GM18519 (cell line): ENCODE results near the gene FHAD1.
"Not testable (repeated sequence)": the region's sequence is repeated elsewhere in the genome, so short reads cannot be mapped to it uniquely, and the experiment has no call there.

ENCODE experiments used
- ATAC-seq: cut with Tn5 transposase; IDR thresholded peaks from one replicate; pipeline ENCODE4 v1.9.1; 2021; ENCODE audit warnings: mild to moderate bottlenecking, moderate library complexity; ENCODE audit not compliant: unreplicated experiment, low FRiP score

FHAD1 gene

DNA sequence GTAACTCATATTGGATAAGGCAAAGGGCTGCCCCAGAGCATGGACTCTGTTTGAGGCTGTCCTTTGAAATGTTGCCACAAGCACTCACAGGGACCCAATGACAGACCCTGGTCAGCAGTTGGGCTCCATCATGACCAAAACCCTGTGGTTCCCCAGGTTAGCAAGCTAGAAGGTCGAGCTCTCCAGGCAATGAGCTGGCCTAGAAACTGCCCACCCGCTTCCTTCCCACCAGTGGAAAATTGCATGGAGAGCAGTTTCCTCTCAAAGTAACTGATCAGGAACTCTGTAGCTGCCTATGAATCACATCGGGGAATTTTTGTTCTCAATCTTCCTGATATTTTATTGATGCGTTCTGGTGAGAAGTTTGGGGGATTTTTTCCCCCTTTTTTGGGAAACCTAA, 52.8 kb downstream of the FHAD1 start:
- no peak for ATAC-seq

DNA sequence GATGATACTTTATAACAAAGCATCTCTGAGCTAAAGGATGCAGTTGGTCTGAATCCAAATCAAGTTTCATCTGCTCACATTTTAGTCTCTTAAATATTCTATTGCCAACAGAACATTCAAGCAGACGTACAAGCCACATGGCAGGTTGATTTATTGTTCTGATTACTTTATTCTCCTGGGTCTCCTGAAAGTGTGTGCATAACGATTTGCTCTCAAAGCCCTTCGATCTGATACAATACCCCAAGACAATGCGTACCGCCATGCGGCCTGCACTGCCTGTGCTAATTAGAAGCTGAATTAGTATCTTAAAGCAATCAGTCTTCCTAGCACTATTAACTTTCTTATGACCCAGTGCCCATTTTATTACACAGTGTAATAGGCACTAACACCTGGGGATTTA, 56.9 kb downstream of the FHAD1 start:
- no peak for ATAC-seq

DNA sequence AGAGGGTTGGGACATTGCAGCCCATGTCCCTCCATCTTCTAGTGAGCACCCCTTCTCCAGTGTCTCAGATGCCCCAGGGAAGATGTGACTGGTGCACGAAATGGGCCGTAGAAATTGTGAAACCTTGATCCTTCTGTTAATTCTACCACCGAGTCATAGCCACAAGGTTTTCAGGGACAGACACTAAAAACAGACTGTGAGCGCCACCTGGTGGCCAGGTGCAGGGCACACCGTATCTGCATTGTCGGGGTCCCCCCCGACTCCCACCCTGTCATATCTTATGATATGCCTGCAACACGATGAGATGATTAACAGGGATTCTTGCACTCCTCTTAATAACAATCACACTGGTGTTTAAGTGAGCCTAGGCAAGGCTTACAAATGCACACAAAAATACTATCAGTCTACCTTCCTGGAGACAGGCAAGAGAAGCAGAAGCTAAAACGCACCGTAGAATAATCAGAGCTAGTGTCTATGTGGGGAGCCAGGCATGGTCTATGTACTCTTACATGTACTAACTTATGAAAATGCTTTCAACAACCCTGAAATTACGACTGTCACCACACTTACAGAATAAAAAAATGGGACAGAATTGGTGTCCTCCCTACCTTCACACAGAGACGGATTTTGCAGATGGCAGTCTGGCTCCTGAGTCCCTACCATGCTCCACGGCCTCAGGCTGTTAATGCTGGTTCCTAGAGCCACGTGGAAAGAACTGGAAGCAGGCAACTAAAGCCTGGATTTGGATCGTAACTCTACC, 57.9 kb downstream of the FHAD1 start:
- no peak for ATAC-seq

DNA sequence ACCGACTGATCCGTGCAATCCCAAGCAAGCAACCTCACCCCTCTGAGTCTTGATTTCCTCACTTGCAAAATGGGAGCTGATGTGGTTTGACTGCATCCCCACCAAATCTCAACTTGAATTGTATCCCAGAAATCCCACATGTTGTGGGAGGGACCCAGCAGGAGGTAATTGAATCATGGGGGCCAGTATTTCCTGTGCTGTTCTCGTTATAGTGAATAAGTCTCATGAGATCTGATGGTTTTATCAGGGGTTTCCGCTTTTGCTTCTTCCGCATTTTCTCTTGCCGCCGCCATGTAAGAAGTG, 58.4 kb downstream of the FHAD1 start:
- ATAC-seq = no peak

DNA sequence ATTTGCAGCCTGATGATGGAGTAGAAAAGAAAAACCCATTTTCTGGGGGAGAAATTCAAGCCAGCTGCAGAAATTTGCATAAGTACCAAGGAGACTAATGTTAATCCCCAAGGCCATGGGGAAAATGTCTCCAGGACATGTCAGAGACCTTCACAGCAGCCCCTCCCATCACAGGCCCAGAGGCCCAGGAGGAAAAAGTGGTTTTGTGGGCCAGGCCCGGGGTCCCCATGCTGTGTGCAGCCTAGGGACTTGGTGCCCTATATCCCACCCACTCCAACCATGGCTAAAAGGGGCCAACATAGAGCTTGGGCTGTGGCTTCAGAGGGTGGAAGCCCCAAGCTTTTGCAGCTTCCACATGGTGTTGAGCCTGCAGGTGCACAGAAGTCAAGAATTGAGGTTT, 59.3 kb downstream of the FHAD1 start:
- ATAC-seq = not testable (repeated sequence)

DNA sequence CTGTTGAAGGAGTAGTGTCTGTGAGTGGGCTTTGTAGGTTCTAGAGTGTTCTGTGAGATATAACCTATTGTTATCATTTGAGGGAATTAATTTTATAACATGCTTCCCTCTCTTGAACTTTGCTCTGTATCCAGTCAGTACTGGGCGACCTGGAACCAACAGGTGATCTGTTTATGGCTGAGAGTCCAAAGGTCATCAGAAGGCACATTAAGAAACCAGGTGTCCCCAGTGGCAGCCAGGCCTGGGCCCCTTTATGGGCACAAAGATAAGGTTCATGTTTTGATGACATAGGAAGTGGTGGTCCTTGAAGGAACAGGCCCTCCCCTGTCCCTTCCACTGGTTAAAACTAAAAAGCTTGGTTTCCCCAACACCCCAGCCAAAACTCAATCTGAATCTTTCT, 61.1 kb downstream of the FHAD1 start:
- no peak for ATAC-seq

DNA sequence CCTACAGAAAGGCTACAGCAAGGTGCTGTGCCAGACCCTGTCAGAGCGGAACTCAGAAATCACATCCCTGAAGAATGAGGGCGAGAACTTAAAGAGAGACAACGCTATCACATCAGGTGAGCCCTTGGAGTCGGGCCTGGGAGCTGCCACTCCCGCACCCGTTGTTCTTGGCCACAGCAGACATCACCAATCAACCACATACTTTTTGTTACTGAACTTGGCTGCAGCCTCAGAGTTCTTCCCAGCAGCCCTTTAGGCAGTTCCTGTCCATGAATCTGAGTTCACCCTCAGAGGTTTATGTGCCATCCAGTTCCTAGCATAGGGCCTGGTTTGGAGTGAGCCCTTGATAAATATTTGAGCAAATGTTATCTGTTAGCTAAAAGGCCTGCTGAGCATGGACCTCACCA, 61.6 kb downstream of the FHAD1 start:
- no peak for ATAC-seq

DNA sequence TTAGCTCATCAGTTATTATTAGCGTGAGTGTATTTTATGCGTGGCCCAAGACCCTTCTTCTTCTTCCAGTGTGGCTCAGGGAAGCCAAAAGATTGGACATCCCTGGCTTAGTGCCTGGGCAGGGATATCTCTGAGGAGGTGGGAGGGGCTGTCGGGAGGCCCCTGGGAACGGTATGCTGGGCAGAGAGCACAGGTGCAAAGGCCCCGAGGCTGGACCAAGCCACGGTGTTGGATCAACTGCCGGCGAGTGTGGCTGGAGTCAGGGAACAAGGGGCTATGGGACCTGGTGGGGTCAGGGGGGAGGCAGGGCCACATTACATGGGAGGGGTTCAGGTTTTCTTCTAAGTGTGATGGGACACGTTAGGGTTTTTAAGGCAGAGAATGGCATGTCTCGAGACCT, 62.7 kb downstream of the FHAD1 start:
- ATAC-seq = no peak

DNA sequence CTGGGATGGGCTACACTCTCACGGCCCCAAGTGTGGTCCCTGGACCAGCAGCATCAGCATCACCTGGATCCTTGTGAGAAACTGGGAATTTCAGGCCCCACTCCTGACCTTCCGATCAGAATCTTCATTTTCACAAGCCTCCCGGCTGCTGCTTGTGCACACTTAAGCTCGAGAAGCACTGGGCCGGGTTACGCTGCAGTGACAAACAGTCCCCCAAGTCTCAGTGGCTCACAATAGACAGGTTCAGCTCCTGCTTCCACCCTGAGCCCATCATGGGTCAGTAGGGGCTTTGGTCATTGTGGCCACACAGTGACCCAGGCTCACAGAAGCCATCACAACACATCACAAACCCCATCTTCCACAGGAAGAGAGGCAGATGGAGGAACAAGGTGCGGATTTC, 63.5 kb downstream of the FHAD1 start:
- no peak for ATAC-seq

DNA sequence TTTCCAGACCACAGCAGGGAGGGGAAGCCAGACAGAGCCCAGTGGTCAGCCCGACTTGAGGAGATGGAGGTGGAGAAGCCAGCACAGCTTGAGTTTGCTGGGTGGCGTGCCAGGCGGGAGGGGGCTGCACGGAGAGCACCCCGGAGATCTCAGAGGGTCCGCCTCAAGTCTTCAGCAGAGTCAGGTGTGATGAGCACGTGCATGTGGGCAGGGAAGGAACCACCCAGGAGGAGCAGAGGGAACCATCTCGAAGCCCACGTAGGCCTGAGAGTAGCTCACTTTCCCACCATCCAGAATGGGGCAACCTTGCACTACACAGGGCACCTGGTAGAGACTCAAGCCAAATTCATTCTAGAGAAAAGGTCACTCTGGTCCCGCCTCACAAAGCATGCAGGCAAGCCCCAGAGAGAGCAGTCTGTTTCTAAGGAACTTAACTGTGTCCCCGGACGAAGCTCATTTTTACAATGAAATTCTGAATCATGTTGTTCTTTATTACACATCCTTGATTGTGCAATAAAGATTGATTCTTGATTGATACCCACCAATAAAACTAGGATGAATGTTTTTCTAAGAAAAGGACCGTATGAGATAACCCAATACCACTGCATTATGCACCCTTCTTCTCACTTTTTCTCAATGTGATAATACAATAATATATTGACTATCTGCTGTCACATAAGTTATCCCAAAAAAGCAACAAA, 64.2 kb downstream of the FHAD1 start:
- ATAC-seq = no peak

DNA sequence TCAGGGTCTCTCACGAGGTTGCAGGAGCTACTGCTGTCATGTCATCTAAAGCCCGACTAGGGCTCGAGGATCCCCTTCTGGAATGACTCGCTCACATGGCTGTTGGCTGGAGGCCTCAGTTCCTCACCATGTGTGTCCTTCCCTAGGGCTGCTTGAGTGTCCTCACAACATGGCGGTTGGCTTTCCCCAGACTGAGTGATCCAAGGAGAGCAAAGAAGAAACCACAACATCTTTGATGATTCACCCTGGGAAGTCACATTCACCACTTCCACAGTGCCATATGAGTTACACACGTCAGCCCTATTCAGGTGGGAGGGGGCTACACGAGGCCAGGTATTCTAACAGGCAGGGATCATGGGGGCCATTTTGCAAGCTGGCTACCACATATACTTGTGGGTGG, 64.9 kb downstream of the FHAD1 start:
- ATAC-seq = no peak

DNA sequence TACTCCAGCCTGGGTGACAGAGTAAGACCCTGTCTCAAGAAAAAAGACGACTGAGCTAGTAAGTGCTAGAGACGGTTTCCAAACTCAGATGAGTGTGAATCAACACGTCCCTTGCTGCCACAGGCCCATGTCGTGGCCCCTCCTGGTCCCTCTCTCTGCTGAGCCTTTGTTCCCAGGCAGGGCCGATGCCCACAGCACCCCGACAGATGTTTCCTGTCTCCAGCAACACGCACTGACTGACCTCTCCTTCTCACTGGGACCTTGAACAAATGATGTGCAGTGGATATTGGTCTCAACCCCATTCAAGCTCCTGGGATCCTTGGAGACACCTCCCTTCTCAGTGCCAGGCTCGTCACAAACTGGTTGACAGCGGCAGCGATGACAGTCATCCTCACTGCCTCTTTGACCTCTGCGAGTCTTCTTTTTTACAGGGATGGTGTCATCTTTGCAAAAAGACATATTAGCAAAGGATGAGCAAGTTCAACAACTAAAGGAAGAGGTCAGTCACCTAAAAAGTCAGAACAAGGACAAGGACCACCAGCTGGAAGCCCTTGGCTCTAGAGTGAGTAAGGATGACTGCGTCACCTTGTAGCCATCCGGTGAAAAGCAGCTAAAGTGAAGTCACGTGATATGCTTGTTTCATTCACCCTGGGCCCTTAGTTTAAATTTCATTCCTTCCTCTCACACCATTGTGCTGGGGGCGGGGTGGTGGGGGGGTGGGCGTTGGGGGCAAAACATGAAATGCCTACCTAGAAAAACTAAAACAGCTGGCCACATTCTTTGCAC, 65.8 kb downstream of the FHAD1 start:
- no peak for ATAC-seq

DNA sequence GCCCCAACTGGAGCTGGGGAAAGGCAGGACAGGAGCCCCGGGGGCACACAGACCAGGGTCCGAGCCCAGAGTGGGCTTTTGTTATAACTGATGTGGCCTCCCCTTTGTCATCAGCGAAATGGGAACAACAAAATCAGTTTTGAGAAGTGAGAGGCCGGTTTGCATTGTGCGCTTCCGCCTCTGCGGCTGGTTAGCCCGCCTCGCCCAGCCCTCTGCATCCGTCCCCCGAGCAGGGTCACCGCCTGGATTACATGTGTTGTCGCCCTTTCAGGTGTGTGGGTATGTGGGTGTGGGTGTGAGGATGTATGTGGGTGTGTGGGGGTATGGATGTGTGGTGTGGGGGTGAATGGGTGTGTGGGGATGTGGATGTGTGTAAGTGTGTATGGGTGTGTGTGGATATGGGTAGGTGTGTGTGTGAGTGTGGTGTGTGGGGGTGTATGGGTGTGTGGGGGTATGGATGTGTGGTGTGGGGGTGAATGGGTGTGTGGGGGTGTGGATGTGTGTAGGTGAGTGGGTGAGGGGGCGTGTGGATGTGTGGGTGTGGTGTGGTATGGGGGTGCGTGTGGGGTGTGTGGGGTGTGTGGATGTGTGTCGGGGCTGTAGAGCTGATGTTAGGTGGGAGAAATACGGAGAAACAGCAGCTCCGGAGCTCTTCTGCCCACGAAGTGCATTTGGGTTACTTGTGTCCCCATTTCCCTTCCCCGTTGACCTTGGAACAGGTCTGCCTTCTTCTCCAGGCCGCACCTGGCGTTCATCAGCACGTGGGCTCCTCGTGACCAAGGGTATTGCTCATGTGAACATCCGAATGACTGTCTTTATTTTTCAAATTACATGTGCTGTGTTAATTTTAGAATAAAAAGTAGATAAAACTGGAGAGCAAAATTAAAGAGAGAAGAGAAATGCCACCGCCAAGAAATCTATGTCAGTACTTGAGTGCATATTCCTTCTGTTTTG, 67.6 kb downstream of the FHAD1 start:
- no peak for ATAC-seq

DNA sequence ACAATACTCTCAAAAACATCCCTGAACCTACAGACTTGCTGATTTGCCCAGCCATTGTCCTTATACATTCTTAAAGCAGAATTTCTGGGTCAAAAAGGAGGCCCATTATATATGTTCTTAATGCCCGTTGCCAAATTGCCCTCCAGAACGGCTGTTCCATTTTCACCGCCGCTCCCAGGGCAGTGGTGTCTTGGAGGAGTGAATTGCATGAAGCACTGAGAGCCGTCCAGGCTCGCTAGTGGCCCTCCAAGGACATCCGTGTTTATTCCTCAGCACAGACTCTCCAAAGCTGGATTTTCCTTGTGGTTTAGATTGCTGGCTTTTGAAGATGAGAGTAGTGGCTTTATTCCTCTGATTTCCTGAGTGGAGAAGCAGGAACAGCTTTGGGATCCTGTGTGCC, 68.8 kb downstream of the FHAD1 start:
- no peak for ATAC-seq

DNA sequence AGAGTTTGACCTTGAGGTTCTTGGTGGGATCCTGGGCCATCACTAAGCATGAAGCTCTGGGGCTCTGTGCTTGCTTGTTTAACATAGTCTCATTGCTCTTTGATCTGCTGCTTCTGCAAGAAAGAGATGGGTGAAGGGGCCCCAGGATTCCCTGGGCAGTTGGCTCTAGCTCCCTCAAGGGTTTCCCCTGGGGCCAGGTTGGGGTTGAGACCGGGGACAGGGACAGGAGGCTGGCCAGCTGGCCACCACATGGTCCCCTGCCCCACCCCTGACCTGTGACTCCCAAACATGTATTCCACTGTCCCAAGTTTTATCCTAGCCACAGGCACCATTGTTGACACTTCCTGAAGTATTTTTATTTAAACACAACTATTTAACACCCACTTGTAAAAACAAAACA, 69.5 kb downstream of the FHAD1 start:
- no peak for ATAC-seq

DNA sequence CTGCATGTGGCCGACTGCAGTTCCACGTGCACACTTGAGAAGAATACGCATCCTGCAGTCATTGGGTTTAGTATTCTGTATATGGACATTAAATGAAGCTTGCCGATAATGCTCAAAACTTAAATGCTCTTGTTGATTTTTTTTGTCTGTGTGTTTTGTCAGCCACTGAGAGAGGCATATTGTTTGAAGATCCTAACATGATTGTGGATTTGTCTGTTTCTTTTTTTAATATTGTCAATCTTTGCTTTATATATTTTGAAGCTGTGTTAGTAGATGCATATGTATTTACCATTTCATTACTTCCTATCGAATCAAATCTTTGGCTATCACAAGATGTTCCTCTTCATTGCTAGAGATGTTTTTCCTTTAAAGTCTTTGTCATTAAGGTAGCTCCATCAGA, 73.2 kb downstream of the FHAD1 start:
- no peak for ATAC-seq

DNA sequence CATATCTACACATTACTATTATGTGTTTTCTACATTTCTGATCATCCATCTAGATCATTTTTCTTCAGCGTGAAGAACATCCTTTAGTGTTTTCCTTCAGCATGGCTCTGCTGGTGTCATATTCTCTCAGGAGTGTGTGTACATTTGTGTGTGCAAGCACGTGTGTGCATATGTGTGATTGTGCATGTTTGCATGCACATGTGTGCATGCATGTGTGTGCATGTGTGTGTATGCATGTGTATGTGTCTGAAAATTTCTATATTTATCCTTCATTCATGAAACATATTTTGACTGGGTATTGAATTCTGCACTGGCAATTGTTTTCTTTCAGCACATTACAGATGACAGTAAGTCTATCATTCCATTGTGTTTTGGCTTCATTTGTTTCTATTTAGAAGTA, 74.6 kb downstream of the FHAD1 start:
- no peak for ATAC-seq

DNA sequence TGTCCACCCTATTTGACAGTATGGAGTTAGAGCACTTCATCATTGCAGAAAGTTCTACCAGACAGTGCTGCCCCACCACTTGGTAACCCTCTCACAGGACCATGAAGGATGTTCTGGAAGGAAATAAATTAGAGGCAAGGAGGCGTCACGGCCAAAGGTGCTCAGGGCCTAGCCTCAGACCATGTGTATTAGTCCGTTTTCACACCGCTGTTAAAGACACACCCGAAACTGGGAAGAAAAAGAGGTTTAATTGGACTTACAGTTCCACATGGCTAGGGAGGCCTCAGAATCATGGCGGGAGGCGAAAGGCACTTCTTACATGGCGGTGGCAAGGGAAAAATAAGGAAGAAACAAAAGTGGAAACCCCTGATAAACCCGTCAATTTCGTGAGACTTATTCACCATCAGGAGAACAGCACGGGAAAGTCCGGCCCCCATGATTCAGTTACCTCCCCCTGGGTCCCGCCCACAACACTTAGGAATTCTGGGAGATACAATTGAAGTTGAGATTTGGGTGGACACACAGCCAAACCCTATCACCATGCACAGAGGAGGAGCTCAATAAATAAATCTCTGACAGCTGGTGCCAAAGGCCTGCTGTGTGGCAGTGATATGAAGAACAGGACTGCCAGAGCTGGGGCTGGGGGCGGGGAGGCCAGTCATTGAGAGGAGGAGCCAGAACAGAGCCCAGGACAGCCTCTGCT, 75.8 kb downstream of the FHAD1 start:
- ATAC-seq = no peak

DNA sequence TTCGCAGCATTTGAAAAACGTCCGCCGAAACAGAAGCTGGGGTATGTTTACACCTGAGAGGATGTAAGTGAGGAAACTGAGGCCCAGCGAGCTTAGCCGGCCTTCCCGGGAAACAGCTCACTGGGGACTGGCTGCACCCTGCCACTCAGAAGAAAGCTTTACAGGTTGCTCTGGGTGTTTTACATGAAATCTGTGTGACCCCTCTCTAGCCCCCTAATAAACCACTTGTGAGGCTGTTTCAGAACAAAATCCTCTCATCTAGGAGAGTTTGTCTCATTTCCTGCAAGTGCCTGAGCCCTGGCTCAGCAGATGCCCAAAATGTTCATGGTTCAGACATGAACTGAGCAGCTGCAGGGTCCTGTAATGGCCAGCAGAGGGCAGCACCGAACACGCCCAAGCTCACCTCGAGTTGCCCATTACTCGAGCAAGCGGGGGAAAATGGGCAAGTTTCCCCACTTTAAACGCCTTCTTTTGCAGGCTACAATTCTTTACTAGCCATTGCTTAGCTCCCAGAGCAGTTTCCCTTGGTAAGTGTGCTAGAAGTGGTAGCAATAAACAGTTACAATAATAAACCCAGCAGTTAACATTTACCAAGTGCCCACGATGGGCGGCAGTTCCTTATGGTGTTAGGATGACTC, 76.4 kb downstream of the FHAD1 start:
- ATAC-seq = no peak
